Bronchial epithelial cell (primary cell): ENCODE data around the gene FAM168A. TPM values are rescaled to one million over a fixed set of nuclear protein-coding genes. Genes with fewer than 3 reads are reported as not detected.

Experiments
- DNase-seq: peaks from one replicate; pipeline ENCODE4 v3.0.0-alpha.2; 2010; ENCODE audit warnings: low read depth
- FAIRE-seq: peaks from 2 replicates; lab custom pipeline; 2011; peaks lifted over from hg19 to GRCh38; lab: Jason Lieb, UNC
- H3K27me3 ChIP-seq: 2 replicates; pipeline ENCODE4 v1.5.1; 2011; ENCODE audit warnings: low read length; ENCODE audit not compliant: control insufficient read depth, insufficient read depth
- H3K36me3 ChIP-seq: 2 replicates; pipeline ENCODE4 v1.5.1; 2011; ENCODE audit warnings: low read length; ENCODE audit not compliant: control insufficient read depth, insufficient read depth
- H3K4me3 ChIP-seq: 2 replicates; pipeline ENCODE4 v1.5.1; 2011; ENCODE audit warnings: mild to moderate bottlenecking, low read depth, low read length, control low read depth
- total RNA-seq: library from RNA; depleted of rRNA; stranded (reverse); fragments of >200 nt; gene quantifications from 2 replicates; pipeline ENCODE4 v1.2.1, GENCODE V29; 2014
- TF ChIP-seq, protein P1 (sequence below): IDR thresholded peaks from 2 replicates; pipeline ENCODE4 v1.5.1; 2011; ENCODE audit warnings: mild to moderate bottlenecking, moderate library complexity, low read length, control low read depth, inconsistent platforms; ENCODE audit not compliant: insufficient read depth, severe bottlenecking

Gene FAM168A
- total RNA-seq, 1 donor from 2014 or later, result 4.7 TPM

DNA sequence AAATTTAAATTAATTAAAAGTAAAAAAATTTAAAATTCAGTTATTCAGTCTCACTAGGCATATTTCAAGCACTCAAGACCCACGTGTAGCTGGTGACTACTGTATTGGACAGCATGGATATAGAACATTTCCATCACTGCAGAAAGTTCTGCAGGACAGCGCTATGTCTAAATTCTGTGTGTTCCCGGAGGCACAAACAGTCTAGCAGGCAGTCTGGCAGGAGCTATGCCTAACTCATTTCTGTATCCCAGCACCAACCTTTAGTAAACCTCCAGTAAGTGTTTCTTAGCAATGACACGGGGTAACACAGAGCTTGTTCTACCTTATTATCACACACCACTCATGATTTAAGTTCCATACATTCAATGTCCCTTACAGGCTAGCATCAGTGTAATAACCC lies 48.5 kb downstream of the FAM168A start:
- DNase-seq (no peak), FAIRE-seq (no peak)
- H3K4me3 ChIP-seq, result no peak overlapping the region
- TF ChIP-seq, protein P1, sequence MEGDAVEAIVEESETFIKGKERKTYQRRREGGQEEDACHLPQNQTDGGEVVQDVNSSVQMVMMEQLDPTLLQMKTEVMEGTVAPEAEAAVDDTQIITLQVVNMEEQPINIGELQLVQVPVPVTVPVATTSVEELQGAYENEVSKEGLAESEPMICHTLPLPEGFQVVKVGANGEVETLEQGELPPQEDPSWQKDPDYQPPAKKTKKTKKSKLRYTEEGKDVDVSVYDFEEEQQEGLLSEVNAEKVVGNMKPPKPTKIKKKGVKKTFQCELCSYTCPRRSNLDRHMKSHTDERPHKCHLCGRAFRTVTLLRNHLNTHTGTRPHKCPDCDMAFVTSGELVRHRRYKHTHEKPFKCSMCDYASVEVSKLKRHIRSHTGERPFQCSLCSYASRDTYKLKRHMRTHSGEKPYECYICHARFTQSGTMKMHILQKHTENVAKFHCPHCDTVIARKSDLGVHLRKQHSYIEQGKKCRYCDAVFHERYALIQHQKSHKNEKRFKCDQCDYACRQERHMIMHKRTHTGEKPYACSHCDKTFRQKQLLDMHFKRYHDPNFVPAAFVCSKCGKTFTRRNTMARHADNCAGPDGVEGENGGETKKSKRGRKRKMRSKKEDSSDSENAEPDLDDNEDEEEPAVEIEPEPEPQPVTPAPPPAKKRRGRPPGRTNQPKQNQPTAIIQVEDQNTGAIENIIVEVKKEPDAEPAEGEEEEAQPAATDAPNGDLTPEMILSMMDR, result no peak
- no peaks in the 10 kb centered on the region for H3K27me3 ChIP-seq
- no peaks in the 10 kb centered on the region for H3K36me3 ChIP-seq

DNA sequence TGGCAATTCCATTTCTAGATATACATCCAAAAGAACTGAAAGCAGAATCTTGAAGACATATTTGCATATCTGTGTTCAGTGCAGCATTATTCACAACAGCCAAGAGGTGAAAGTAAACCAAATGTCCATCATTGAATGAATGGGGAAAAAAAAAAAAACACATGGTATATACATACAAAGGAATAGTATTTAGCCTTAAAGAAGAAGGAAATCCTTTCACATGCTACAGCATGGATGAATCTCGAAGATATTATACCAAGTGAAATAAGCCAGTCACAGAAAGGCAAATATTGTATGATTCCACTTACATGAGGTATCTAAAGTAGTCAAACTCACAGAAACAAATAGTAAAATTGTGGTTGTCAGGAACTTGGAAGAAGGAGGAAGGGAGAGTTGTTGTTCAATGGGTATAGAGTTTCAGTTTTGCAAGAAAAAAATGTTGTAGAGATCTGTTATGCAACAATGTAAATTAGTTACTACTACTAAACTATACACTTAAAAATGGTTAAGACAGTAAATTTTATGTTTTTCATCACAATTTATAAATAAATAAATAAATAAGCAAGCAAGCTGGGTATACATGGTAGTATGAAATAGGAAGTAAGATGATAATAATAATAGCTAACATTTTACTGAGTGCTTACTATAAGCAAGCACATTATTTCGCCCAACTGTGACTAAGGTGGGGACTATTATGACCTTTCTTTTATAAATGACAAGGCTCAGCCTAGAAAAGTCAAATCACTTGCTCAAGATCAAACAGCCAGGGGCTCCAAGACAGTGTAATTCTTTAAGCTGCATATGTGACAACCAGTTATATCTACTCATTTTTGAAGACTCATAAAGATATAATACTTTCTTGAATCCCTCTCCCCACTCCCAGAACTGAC lies 50.0 kb downstream of the FAM168A start:
- no peak for FAIRE-seq
- H3K4me3 ChIP-seq, result no peak overlapping the region

DNA sequence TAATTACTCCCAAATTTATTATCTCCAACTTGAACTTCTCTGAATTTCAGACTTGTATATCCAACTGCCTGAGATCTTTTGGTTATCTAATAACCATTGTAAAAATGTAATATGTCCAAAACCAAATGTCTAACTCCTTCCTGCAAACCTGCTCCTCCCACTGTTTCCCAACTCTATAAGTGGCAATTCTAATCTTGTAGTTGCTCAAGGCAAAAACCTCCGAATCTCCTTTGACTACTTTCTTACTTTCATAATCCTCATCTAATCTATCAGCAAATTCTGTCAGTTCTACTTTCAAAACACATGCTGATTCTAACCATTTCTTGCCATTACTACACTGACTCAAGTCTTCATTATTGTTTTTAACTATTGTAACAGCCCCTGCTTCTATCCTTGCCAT lies 55.7 kb downstream of the FAM168A start:
- no peak overlapping the region for H3K4me3 ChIP-seq
- FAIRE-seq, result no peak
- no peaks in the 10 kb centered on the region for H3K27me3 ChIP-seq
- no peaks in the 10 kb centered on the region for H3K36me3 ChIP-seq
- TF ChIP-seq, protein P1, result no peak
- DNase-seq, result no peak

More for the DNA sequence above, 50.0 kb downstream of the FAM168A start:
- no peak for DNase-seq
- TF ChIP-seq, protein P1, result no peak
- Histone ChIP-seq H3K27me3 (no peaks in the 10 kb centered on the region), H3K36me3 (no peaks in the 10 kb centered on the region)

DNA sequence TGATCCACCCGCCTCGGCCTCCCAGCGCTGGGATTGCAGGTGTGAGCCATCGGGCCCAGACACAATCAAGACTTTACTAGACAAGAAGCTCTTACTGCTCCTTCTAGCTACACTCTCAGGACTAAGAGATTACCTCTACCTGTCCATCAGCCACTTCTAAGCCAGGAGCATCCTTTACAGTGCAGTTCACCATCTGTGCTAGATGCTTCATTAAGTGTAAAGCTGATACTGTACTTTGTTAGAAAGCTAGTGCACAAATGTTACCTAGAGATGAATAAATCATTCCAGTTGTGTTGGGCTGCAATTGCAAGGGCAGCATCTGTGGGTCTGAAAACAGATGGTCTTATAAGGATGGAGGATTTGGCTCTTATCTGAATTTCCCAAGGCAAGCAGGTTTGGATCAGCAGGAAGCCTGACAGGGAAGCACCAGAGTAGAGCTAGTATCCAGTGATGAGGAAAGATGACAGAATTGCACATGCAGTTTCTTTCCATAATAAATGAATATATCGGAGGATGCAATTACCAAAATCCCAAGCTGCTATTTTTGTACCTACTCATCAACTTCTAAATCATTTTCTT lies 58.3 kb downstream of the FAM168A start:
- TF ChIP-seq, protein P1, result no peak
- DNase-seq (no peak), FAIRE-seq (no peak)
- Histone ChIP-seq H3K36me3 (no peaks in the 10 kb centered on the region), H3K27me3 (no peaks in the 10 kb centered on the region), H3K4me3 (no peak overlapping the region)

DNA sequence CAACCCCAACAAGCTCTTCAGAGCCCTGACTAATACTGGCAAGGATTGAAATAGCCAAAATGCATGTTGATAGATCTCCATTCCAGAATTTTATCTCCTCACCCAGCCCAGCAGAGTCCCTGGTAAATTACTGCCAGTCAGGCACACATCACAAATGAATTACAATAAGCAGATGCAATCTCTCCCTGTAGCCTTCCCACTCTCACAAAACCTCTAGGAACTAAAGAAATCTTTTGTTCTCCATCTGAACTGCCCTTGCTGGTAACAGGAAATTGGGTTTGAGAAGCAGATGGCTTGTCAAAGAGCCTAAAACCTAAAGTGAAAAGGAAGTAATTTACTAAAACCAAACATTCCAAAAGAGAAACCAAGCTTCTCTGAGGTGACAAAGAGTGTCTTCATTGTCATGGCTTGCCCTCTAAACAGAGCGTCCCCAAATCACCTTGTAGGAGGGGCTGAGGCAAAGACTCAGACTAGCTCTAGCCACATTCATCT lies 59.5 kb downstream of the FAM168A start:
- FAIRE-seq (no peak), DNase-seq (no peak)
- Histone ChIP-seq H3K4me3 (no peak overlapping the region), H3K36me3 (no peaks in the 10 kb centered on the region), H3K27me3 (no peaks in the 10 kb centered on the region)
- TF ChIP-seq, protein P1, result no peak
